ENCODE results near the gene FETUB.

DNA sequence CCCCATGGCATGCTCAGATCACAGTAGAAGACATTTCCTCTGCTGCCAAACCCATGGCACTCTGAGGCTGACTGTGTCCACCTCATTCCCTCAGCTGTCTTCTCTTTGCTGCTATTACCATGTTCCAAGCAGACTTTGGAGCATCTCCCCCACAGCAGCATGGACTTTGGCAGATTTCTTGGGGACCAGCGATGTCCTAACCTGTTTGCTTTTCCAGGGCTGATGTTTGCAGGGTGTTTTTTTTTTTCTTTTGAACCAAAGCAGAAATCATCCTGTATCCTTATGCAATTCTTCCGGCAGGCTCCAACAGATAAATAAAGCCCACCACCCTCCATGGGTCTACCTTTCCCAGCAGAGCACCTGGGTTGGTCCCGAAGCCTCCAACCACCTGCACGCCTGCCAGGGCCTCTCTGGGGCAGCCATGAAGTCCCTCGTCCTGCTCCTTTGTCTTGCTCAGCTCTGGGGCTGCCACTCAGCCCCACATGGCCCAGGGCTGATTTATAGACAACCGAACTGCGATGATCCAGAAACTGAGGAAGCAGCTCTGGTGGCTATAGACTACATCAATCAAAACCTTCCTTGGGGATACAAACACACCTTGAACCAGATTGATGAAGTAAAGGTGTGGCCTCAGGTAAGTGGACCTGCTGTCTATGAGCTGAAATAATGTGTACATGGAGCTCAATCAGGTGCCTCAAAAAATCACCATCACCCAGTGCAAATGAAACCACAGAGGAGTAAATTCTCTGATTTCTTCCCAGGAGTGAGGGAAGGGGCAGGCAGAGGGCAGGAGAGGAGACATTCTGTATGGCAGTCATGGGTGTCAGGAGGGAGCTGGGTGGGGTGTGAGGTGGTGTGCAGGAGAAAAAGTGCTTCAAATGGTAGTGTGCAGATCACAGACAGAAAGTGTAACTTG lies 27.2 kb upstream of the FETUB start, which contains the start of gene AHSG:
- TF ChIP-seq, protein P1, sequence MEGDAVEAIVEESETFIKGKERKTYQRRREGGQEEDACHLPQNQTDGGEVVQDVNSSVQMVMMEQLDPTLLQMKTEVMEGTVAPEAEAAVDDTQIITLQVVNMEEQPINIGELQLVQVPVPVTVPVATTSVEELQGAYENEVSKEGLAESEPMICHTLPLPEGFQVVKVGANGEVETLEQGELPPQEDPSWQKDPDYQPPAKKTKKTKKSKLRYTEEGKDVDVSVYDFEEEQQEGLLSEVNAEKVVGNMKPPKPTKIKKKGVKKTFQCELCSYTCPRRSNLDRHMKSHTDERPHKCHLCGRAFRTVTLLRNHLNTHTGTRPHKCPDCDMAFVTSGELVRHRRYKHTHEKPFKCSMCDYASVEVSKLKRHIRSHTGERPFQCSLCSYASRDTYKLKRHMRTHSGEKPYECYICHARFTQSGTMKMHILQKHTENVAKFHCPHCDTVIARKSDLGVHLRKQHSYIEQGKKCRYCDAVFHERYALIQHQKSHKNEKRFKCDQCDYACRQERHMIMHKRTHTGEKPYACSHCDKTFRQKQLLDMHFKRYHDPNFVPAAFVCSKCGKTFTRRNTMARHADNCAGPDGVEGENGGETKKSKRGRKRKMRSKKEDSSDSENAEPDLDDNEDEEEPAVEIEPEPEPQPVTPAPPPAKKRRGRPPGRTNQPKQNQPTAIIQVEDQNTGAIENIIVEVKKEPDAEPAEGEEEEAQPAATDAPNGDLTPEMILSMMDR (conservative IDR thresholded peaks at IDR 0.05; ENCODE audit: low read depth, low read length), result no peak
- no peak for TF ChIP-seq EZH2phosphoT487 (IDR thresholded peaks at IDR 0.05; ENCODE audit: borderline replicate concordance, low read length)

All from PC-3 (cell line).